ENCODE results near the gene ZFC3H1.

- TF ChIP-seq EZH2 (IDR thresholded peaks at IDR 0.05; ENCODE audit: insufficient read depth, poor library complexity, severe bottlenecking) (no peak), EZH2phosphoT487 (IDR thresholded peaks at IDR 0.05; ENCODE audit: insufficient read depth, low read depth) (no peak)
These were observed 1.6 kb downstream of the ZFC3H1 start for GRCh38 chr12:71661977-71662530.
